ENCODE measurements around the gene HAO1.

DNA sequence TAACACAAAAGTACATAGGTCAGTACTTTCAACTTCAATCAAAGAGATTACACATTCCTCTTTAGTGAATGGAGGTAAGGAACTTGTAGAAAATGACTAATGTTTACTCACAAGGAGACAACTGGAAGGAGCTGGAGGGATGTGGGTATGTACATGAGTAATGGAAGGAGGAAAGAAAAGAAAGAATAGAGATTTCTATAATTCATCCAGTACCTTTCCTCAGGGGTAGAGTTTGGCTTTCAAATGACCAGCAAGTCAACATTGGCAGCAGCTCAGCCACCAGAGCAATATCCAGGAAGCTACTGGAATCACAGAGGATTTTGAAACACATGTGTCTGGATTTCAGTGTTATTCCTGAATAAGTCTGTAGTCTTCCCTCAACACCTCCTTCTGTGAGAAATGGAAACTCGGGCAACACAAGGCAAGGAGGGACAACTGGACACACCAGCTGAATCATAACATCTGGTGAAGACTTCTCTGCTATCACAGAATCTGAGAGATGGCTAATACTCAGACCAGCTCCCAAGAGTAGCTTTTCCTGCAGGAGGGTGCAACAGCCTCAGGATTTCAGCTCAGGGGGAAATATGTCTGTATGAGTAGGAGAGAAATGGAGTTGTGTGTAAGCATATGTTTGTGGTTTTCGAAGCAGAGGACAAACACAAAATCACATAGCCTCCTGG, 98.8 kb downstream of the HAO1 start:
- TF ChIP-seq, protein P1, sequence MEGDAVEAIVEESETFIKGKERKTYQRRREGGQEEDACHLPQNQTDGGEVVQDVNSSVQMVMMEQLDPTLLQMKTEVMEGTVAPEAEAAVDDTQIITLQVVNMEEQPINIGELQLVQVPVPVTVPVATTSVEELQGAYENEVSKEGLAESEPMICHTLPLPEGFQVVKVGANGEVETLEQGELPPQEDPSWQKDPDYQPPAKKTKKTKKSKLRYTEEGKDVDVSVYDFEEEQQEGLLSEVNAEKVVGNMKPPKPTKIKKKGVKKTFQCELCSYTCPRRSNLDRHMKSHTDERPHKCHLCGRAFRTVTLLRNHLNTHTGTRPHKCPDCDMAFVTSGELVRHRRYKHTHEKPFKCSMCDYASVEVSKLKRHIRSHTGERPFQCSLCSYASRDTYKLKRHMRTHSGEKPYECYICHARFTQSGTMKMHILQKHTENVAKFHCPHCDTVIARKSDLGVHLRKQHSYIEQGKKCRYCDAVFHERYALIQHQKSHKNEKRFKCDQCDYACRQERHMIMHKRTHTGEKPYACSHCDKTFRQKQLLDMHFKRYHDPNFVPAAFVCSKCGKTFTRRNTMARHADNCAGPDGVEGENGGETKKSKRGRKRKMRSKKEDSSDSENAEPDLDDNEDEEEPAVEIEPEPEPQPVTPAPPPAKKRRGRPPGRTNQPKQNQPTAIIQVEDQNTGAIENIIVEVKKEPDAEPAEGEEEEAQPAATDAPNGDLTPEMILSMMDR (IDR thresholded peaks at IDR 0.05; ENCODE audit: low read depth, low read length): no peak
- TF ChIP-seq EZH2phosphoT487 (IDR thresholded peaks at IDR 0.05; ENCODE audit: low read depth): no peak
